SU-DHL-6 (cell line): ENCODE results near the gene KPNA4.

ENCODE experiments used
- CTCF ChIP-seq: fragments of 200-600 bp; sonication (generic); IDR thresholded peaks from one replicate; pipeline ENCODE4 v1.5.1; 2017; ENCODE audit warnings: antibody characterized with exemption, mild to moderate bottlenecking, low read length, moderate library complexity; ENCODE audit not compliant: insufficient read depth, poor library complexity, severe bottlenecking
- EZH2phosphoT487 ChIP-seq: fragments of 200-600 bp; sonication (generic), shearing (Covaris generic); conservative IDR thresholded peaks from 2 replicates; pipeline ENCODE4 v1.6.1; 2018; ENCODE audit warnings: mild to moderate bottlenecking, antibody characterized with exemption, low read length, moderate library complexity, mixed read lengths

GRCh38 chr3:160605315-160605714 lies 39.9 kb upstream of the KPNA4 start:
- no peak for TF ChIP-seq EZH2phosphoT487
- no peak for TF ChIP-seq CTCF
